NCI-H526 (cell line): Measurements from ENCODE around the gene ITPKA.

ENCODE experiments used
- DNase-seq, 2 experiments: peaks; one replicate each; lab custom pipeline; 2025; lab: John Stamatoyannopoulos, UW

The ITPKA gene

DNA sequence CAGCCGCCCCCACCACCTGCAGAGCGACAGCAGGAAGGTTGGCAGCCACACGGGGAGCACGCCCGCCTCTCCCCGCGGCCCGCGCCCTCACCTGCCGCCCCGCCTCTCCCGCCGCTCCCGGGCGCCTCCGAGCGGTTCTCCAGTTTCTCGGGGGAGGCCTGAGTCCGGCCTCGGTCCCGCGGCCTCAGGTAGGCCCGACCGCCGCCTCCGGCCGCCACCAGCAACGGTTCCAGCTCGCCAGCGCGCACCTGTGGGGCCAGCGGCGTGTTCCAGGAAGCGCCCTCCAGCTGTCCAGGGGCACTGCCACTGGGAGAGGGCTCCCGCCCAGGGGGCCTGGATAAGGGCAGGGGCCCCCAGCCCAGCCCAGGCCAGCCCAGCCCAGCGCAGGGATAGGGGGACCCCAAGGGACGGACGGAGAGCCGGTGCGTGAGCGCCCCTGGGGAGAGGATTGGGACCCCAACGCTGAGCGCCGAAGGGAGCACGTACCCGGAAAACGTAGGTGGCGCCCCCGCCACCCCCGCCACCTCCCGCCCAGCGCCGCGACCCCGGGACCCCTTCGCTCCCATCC, 17.7 kb downstream of the ITPKA start:
- no peak for DNase-seq

DNA sequence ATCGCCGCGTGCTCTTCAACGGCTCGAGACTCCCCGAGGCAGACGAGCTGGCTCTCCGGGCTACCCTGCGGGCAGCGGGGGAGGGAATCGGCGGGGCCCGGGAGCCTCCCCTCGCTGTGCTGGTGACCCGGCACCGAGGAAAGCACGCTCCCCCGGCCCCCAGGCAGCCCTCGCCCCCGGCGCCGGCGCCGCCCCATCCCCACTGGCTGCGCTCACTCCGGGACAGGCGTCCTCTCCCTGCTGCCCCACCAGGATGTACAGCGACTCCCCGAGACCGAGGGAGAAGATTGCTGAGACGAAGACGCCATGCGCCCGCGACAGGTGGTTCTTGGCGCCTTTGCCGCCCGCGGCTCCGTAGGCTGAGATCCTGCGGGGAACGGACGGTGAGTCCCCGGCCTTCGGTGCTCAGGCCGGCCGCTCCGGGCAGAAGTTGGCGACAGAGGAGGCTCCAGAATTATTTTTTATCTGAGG, 18.3 kb downstream of the ITPKA start:
- DNase-seq = peak in 1 of 2 experiments; percentile 20

DNA sequence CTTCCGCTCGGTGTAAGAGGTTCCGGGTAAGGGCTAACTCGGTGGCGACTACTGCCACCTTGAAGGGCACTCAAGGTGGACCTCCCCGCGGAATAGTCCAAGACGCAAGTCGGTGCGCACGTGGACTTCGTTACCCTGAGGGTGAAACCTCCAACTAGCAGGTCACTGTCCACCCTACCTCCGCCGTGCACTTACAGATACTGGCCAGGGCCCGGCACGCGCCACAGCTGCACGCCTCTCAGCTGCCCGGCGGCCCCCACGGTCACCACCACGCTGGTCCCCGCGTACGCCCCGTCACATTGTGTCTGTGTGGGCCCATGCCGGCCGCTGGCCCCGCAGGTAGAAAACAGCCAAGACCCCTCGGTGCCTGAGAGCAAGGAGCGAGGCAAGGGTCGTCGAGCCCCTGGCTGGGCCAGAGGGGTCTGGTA, 18.9 kb downstream of the ITPKA start:
- no peak for DNase-seq

DNA sequence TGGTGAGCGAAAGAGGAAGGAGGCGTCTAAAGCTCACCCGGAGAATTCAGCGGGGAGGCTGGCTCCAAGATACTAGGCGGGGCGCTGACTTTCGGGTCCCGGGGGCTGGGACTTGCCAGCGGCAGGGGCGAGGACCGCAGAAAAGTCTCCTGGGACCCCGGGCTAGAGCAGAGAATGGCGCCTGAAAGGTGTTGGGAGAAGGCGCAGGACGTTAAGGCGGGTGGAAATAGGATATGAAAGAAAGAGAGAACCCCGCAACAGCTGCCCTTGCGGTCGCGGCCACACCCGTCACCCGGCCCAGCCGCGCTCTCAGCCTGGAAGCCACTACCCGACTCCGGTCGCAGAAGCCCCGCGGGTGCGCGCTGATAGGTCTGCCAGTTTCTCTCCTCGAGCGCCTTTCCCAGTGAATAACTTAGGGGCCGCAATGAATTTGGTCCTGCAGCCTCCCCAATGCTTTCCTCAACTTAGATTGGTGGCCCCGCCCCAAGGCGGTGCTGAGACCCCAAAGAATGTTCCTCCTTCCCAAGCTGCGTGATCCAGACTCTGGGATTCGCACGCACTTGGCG, 19.3 kb downstream of the ITPKA start:
- DNase-seq = peak in 1 of 2 experiments; percentile 62

DNA sequence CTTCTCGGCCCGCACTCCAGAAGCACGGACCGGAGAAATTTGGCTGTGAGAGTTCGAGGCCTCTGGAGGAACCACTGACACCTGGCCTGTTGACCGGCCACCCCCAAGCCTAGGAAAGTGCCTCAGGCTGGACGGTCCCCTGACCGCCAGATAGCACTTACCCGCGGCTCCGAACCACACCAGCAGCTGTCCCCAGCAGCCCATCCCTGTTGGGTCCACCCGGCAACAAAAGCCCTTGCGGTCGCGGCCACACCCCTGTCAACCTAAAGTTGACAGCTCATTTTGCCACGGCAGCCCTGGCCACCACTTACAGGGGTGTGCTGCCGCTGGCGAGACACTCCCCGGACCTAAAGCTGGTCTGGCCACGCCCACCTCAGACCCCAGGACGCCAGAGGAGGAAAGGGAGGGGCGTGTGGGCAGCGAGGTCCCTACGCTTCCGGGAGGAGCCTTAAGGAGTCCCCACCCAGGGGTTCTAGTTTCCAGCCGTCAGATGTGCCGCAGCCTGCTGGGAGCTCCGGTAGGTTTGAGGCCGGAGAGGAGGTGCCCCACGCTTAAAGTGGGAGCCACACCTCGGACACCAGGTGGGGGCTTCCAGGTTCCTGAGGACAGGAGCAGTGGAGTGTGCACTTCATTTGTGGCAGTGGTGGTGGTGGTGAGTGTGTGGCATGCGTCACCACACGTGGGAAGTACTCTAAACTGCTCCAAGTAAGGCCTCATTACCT, 20.0 kb downstream of the ITPKA start, which contains the start of gene LTK:
Gene LTK (minus strand): TSS at position 322 of the 722 bp plus-strand sequence. CDS start 118 bp downstream, at position 204.
- peak; percentile 45 to 53 for DNase-seq

DNA sequence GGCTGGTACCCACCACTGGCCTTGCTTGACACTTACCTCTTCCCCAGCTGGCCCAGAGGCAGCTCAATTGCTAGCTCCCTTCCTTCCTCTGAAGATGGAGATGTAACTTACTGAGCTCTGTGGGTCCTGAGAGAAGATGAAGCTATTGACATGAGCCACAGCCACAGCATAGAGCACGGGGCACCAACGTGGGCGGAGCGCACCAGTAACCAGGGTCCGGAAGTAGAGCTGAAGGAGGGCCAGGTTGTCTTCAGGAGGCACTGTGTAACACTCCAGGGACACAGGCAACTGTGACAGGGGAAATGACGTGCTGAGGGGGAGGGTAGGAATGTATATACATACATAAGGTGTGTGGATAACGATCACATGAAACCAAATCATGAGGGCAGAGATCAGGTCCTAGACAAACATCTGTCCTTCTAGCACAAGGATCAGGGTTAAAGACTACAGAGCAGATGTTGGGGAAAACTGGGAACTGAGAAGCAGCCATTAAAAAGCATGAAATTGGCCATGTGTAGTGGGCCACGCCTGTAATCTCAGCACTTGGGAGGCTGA, 24.3 kb downstream of the ITPKA start:
- no peak for DNase-seq

DNA sequence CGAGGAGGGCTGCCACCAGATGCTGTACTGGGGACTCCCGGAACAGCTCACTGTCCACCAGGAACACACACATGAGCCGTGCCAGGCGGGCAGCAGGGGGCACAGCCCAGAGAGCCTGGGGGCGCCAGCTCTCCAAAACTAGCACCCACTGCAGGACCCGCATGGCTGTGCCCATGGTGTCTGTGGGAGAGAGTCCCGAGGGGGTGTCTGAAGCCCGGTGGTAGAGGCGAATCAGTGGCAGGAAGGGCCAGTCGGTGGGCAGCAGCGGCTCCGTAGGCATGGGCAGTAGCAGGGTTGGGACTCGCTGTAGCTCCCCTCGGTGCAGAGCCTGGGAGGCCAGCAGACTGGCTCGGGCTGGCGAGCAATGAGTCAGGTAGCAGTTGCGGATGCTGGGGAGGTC, 27.0 kb downstream of the ITPKA start:
- no peak for DNase-seq

DNA sequence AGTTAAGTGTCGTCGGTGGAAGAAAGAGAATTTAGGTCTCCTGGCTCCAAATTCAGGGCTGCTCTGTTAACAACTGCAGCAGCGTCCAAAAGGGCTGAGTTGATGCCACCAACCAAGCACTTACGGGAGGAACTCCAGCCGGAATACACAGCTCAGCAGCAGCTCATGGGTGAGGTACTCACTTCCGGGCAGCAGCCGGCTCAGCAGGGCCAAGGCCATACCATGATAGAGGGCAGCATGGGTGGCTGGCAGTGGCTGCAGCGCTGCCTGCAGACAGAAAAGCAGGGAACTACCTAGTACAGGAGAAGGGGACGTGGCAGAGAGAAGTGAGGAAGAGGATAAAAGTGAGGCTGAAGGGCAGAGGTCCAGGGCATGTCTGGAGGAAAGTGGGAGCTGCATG, 27.9 kb downstream of the ITPKA start:
- DNase-seq = no peak

DNA sequence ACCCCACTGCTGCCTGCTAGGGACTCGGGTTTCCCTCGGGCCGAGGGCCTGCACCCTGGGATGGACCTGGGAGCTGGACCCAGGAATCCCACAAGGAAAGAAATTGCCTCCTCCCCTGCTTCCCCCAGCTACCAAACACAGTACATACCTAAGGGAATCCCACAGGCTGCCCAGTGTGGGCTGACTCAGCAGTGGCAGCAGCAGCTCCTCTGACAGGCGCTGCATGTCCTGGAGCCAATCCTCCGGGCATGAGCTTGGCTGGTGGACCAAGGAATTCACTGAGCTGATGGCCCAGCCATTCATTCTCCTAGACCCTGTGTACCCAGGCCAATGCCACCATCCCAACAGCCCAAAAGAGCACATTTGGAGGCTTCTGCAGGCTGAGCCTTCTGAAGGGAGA, 29.4 kb downstream of the ITPKA start:
- DNase-seq = no peak

DNA sequence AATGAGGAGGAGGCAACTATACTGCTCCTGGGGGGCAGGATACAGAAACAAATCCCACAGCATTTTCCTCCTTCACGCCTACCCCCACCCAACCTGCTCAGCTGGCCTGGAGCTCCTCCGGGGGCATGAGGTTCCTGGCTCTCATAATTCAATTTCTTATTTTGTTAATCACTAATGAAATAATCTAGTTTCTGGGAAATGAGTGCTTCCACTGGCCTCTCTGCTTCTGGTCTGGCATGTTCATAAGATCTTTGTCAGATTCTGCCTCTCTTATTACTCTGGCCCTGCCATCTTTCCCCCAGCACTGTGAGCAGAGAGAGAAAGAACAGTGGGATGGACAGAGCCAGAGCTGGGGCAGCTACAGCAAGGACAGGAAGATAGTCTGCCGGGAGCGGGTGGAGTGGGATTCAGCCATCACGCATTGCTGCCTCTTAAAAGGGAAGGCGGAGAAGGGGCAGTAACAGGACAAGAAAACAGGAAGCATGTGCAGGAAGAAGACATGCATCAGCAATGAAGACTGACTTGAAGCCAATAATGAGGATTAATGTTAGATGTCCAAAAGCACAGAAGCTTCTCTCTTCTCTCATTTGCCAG, 36.8 kb downstream of the ITPKA start:
- no peak for DNase-seq

DNA sequence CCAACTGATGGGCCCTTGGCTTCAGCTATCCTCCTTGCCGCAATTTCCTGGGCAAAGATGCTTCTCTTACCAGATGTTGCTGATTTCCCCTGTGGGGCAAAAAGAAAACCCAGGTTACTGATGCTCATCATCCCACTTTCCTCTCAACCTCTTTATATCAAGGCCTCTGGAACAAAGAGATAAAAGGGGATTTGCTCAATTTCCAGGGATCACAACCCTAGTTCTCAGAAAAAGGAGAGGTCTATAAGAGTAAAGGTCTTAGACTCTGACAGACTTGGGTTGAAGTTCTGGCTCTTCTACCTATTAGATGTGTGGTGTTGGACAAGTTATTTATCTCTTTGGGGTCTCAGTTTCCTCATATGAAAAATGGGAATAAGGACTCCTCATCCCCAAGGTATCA, 41.9 kb downstream of the ITPKA start:
- DNase-seq = no peak

DNA sequence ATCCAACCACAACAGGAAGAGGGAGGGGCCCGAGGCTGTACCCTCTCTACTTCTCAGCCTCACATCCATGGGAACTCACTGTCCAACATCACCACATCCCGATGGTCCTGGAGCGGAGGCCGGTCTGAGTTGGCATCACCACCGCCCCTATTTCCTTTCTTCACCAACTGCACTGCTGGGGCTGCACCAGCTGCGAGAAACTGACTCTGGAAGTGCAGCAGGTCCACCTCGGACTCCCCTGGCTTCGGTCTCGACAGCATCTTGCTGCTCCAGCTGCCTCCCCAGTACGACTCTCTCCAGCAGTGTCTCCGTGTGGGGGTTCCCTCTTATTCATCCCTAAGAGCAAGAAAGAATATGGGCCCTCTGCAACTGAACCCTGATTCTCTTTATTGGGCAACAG, 43.2 kb downstream of the ITPKA start:
- DNase-seq = no peak

DNA sequence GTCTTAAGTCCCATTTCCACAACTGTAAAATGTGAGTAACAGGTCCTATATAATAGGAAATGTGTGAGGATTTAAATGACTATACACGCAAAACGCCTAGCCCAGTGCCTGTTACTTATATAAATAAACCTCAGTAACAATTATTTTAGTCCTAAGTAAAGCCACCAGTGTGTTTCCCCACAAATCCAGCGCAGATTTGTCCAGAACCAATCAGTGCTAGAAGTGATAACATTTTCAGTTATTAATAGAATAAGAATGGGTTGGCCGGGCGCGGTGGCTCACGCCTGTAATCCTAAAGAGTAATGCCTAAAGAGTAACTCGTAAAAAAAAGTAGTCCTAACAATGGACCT, 49.8 kb downstream of the ITPKA start:
- DNase-seq = no peak

DNA sequence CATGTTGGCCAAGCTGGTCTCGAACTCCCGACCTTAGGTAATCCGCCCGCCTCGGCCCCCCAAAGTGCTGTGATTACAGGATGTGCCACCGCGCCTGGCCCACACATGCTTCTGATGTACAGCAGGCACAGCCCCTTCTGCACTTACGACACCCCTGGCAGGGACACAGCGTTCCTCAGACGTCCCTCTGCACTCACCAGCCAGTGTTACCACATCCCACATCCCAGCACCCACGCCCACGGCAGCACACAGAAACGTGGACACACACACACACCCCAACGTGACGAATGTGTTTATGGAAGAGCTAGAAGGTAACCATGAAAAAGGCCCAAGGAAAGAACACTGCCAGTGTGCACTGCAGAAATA, 51.0 kb downstream of the ITPKA start:
- no peak for DNase-seq

DNA sequence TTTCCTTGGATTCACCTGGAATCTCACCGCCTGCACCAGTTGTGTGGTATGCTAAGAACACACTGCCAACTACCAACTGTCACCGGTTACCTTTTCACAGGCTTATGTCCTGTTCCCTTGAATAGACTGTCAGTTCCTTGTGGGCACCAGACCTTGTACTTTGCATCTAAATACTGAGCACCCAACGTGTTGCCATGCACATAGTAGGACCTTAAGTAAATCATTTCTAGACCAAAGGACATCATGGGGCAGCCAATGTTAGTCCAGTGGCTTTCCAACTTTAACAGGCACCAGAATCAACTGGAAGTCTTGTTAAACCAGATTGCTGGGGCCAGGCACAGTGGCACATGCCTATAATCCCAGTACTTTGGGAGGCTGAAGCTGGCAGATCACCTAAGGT, 51.5 kb downstream of the ITPKA start:
- no peak for DNase-seq

DNA sequence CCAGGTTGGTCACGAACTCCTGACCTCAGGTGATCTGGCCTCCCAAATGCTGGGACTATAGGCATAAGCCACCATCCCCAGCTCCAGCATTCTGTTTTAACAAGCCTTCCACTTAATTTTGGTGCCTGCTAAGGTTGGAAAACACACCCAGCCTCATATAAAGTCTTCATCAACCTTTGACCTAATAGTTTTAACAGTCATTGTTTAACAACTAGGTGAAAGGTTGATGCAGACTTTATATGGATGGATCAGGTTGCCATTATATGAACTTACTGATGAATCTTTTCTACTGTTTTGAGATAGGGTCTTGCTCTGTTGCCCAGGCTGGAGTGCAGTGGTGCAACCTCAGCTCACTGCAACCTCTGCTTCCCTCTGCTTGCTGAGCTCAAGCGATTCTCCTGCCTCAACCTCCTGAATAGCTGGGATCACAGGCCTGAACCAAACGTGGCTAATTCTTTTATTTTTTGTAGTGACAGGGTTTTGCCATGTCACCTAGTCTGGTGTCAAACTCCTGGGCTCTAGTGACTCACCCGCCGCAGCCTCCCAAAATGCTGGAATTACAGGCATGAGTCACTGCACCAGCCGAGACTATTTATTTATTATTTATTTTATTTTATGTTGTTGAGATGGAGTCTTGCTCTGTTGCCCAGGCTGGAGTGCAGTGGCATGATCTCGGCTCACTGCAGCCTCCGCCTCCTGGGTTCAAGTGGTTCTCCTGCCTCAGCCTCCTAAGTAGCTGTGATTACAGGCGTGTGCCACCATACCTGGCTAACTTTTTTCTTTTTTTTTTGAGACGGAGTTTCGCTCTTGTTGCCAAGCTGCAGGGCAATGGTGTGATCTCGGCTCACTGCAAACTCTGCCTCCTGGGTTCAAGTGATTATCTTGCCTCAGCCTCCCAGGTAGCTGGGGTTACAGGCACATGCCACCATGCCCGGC, 53.4 kb downstream of the ITPKA start:
- no peak for DNase-seq

DNA sequence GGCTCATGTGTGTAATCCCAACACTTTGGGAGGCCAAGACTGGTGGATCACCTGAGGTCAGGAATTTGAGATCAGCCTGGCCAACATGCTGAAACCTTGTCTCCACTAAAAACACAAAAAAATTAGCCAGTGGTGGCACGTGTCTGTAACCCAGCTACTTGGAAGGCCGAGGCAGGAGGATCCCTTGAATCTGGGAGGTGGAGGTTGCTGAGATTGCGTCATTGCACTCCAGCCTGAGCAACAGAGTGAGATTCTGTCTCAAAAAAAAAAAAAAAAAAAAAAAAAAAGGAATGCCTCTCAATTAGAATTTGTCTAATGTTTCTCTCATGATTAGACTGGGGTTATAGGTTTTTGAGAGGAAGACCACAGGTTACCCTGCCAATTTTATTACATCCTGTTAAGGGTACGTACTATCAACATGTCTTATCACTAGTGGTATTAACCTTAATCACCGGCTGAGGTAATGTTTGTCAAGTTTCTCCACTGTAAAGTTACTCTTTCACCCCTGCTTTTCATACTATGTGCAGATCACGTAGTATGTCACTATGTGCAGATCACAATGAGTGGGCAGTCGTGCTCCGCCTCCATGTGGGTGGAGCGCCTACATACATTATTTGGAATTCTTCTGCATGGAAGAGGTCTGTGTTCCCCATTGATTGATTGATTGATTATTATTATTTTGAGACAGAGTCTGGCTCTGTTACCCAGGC, 56.5 kb downstream of the ITPKA start:
- no peak for DNase-seq
